Measurements from ENCODE around the gene PSPH. TPM values are rescaled to one million over a fixed set of nuclear protein-coding genes. Genes with fewer than 3 reads are reported as not detected.

The PSPH gene
- total RNA-seq, 1 experiment from 2014 or later, result 111 TPM

DNA sequence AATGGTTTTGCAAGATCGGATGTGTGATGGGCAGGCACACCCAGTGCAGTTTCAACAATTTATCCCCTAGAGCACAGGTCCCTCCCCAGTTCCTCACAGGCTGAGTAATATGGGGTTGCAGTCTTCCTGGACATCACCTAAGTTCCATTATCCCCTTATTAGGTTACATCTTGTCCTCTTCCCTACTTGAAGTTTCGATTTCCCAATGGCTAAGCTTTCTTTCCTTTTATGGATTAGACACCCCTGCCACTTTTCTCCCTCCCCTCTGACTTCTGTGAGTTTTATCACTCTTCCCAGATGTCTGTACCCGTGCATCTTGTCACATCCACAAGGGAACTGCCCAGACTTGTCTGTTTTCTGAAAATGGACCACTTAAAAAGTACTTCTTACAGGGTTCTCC, 89.2 kb downstream of the PSPH start:
- no TSS peak for BruUV-seq (replicated peaks)
- Mint-ChIP-seq H3K4me1 (ENCODE audit: low read depth, unreplicated experiment) (no peaks in the 10 kb centered on the region), H3K9me3 (ENCODE audit: unreplicated experiment) (no peaks in the 10 kb centered on the region), H3K27ac (ENCODE audit: unreplicated experiment) (no peak overlapping the region), H3K27me3 (ENCODE audit: insufficient read depth, unreplicated experiment) (peaks cover 4% of the 10 kb centered on the region), H3K4me3 (ENCODE audit: unreplicated experiment) (no peak overlapping the region), H3K36me3 (ENCODE audit: insufficient read depth, unreplicated experiment) (peaks cover 1% of the 10 kb centered on the region)
- DNase-seq, result no peak
- H3K36me3 ChIP-seq (ENCODE audit: control insufficient read depth, insufficient read depth, low read length), result peaks cover 1% of the 10 kb centered on the region
- H3K4me3 ChIP-seq (ENCODE audit: low read depth, low read length), result no peak overlapping the region
- no peaks in the 10 kb centered on the region; the same call in 1 of the 2 replicates for H3K27me3 ChIP-seq (replicated peaks; ENCODE audit: control insufficient read depth, insufficient read depth, low read length)
- ChIA-PET POLR2A (interaction anchor here (0.6 to 0.7 kb wide), 2 partner anchors 10 to 39 kb away, joined by 3 read pairs; no protein-coding TSS in a partner anchor), CTCF (no interaction called here)
- TF ChIP-seq CTCF (IDR thresholded peaks at IDR 0.05; ENCODE audit: insufficient read depth in 1 of 2, low read depth in 1 of 2, low read length in 1 of 2, severe bottlenecking in 1 of 2, unreplicated experiment in 1 of 2), result no peak
- no peaks in the 10 kb centered on the region for H3K4me1 ChIP-seq
- intact Hi-C loops (cut with micrococcal nuclease; ENCODE audit: unreplicated experiment), result no loop called here
- H3K9me3 ChIP-seq, result no peaks in the 10 kb centered on the region; the same call in 1 of the 2 replicates

Other genes starting within 250 kb of the PSPH start
- gene SEPTIN14, start 188.7 kb downstream of the PSPH start, total RNA-seq (2022), result not detected in 2 replicates
- gene ZNF713, start 164.0 kb downstream of the PSPH start, total RNA-seq (2022), result 1.9 and 2.8 TPM in 2 replicates
- 18.9 and 22.7 TPM in 2 replicates for gene MRPS17, start 99.6 kb downstream of the PSPH start, total RNA-seq (2022)
- 59.3 and 63.4 TPM in 2 replicates for gene NIPSNAP2, start 86.9 kb downstream of the PSPH start, total RNA-seq (2022)
- gene CCT6A, start 321 bp upstream of the PSPH start, total RNA-seq (2022), result 242 and 248 TPM in 2 replicates
- 150 and 172 TPM in 2 replicates for gene SUMF2, start 12.8 kb upstream of the PSPH start, total RNA-seq (2022)
- 1.1 and 1.6 TPM in 2 replicates for gene PHKG1, start 41.5 kb upstream of the PSPH start, total RNA-seq (2022)
- gene CHCHD2, start 55.0 kb upstream of the PSPH start, total RNA-seq (2022), result 454 and 459 TPM in 2 replicates
- not detected in 2 replicates for gene NUPR2, start 65.0 kb upstream of the PSPH start, total RNA-seq (2022)

All from Caco-2 (cell line).